Measurements from ENCODE around the gene PRR12. TPM values are rescaled to one million over a fixed set of nuclear protein-coding genes. Genes with fewer than 3 reads are reported as not detected.
"Not testable (repeated sequence)": the region's sequence is repeated elsewhere in the genome, so short reads cannot be mapped to it uniquely, and the experiment has no call there.

The PRR12 gene
- polyA plus RNA-seq, 4 donors: 2.4 to 18.4 (median 8.0) TPM

DNA sequence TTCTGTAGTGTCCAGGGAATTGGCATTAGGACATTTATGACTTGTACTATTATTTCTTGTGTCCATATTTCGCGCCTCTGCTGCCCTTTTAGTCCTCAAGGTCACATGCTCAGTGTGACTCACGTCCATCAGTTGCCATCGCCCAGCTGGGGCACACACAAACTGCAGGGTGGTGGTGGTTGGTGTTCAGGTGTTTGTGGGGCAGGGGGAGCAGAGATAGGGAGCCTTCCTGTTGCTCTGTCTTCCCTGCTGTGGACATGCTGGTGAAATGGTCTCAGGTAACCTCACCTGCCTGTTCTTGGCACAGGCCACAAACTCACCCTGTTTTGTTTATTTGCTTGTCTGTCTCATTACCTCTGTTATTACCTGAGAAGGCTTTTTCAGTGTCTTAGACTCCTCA lies 22.4 kb downstream of the PRR12 start:
- Histone ChIP-seq H3K4me3 (ENCODE audit: low read depth in 1 of 3, low read length in 3 of 3) (no peak overlapping the region), H3K36me3 (ENCODE audit: control insufficient read depth in 3 of 3, insufficient read depth in 2 of 3, low read depth in 1 of 3, low read length in 3 of 3) (peaks cover 10 to 92% (median 17%) of the 10 kb centered on the region in 3 donors), H3K27me3 (ENCODE audit: control insufficient read depth in 3 of 3, insufficient read depth in 3 of 3, low read length in 3 of 3) (no peaks in the 10 kb centered on the region), H3K4me1 (ENCODE audit: control insufficient read depth in 3 of 3, insufficient read depth in 2 of 3, low read depth in 1 of 3, low read length in 2 of 3) (peaks cover 0 to 4% (median 0%) of the 10 kb centered on the region in 3 donors), H3K9me3 (ENCODE audit: control insufficient read depth in 2 of 2, insufficient read depth in 1 of 2, low read depth in 1 of 2, low read length in 1 of 2) (peaks cover 0 to 7% of the 10 kb centered on the region in 2 donors), H3K27ac (ENCODE audit: low read depth in 1 of 3, low read length in 2 of 3) (no peak overlapping the region)
- no peak for FAIRE-seq
- WGBS, 3 donors: 65 to 82% (median 71%) methylated on average over 4 of the region's 4 CpGs
- no peak for DNase-seq

DNA sequence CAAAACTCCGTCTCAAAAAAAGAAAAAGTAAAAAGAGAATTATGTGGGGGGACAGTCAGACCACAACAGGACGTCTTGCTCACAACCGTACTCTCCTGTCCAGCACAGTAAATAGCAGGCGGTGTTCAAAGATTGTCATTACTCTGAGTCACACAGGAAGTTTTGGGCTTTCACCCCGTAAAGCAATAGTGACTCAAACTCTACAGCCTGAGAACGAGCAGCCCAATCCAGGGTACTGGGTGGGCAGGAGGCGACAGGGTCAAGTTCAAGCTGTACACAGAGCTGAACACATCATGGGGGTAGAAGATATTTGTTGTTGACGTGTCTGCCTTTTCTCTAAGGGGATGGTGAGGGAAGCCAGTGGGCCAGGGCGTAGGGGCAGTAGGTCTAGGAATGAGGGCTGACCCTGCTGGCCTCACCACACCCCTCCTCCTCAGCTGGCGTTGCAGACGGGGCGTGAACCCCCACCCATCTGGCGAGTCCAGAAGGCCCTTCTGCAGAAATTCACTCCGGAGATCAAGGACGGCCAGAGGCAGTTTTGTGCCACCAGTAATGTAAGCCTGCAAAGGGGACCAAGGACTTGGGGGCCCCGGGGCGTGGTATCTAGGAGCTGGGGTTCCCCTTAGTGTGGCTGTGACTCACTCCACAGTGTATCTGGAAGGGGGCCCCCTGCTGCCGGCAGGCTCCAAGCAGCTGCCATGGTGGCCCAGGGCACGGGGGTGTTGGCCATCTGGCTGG lies 23.3 kb downstream of the PRR12 start:
- H3K27ac ChIP-seq (ENCODE audit: low read depth in 1 of 3, low read length in 2 of 3): no peak overlapping the region
- no peak for FAIRE-seq
- WGBS, 3 donors: 75 to 81% (median 81%) methylated on average over 19 of the region's 19 CpGs

DNA sequence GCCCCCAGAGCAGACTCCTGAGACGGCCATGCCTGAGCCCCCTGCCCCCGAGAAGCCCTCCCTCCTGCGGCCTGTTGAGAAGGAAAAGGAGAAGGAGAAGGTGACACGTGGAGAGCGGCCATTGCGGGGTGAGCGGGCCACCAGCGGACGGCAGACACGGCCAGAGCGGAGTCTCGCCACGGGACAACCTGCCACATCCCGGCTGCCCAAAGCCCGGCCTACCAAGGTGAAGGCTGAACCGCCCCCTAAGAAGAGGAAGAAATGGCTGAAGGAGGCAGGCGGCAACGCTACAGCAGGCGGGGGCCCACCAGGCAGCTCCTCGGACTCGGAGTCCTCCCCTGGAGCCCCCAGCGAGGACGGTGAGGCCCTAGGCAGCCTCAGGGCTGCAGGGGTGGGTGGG lies 24.9 kb downstream of the PRR12 start:
- FAIRE-seq: no peak
- peaks cover 0 to 4% (median 0%) of the 10 kb centered on the region in 3 donors for H3K4me1 ChIP-seq (ENCODE audit: control insufficient read depth in 3 of 3, insufficient read depth in 2 of 3, low read depth in 1 of 3, low read length in 2 of 3)
- H3K36me3 ChIP-seq (ENCODE audit: control insufficient read depth in 3 of 3, insufficient read depth in 2 of 3, low read depth in 1 of 3, low read length in 3 of 3): peaks cover 7 to 93% (median 17%) of the 10 kb centered on the region in 3 donors
- H3K4me3 ChIP-seq (ENCODE audit: low read depth in 1 of 3, low read length in 3 of 3): no peak overlapping the region
- no peaks in the 10 kb centered on the region for H3K27me3 ChIP-seq (ENCODE audit: control insufficient read depth in 3 of 3, insufficient read depth in 3 of 3, low read length in 3 of 3)
- no peak overlapping the region for H3K27ac ChIP-seq (ENCODE audit: low read depth in 1 of 3, low read length in 2 of 3)
- WGBS, 3 donors: 96 to 98% (median 97%) methylated on average over 21 to 23 of the region's 23 CpGs
- peaks cover 0 to 7% of the 10 kb centered on the region in 2 donors for H3K9me3 ChIP-seq (ENCODE audit: control insufficient read depth in 2 of 2, insufficient read depth in 1 of 2, low read depth in 1 of 2, low read length in 1 of 2)
- DNase-seq: no peak

More for the DNA sequence above, 23.3 kb downstream of the PRR12 start:
- H3K4me3 ChIP-seq (ENCODE audit: low read depth in 1 of 3, low read length in 3 of 3): no peak overlapping the region
- no peaks in the 10 kb centered on the region for H3K27me3 ChIP-seq (ENCODE audit: control insufficient read depth in 3 of 3, insufficient read depth in 3 of 3, low read length in 3 of 3)
- H3K4me1 ChIP-seq (ENCODE audit: control insufficient read depth in 3 of 3, insufficient read depth in 2 of 3, low read depth in 1 of 3, low read length in 2 of 3): peaks cover 0 to 4% (median 0%) of the 10 kb centered on the region in 3 donors
- H3K36me3 ChIP-seq (ENCODE audit: control insufficient read depth in 3 of 3, insufficient read depth in 2 of 3, low read depth in 1 of 3, low read length in 3 of 3): peaks cover 8 to 92% (median 17%) of the 10 kb centered on the region in 3 donors
- H3K9me3 ChIP-seq (ENCODE audit: control insufficient read depth in 2 of 2, insufficient read depth in 1 of 2, low read depth in 1 of 2, low read length in 1 of 2): peaks cover 0 to 7% of the 10 kb centered on the region in 2 donors
- DNase-seq: no peak

DNA sequence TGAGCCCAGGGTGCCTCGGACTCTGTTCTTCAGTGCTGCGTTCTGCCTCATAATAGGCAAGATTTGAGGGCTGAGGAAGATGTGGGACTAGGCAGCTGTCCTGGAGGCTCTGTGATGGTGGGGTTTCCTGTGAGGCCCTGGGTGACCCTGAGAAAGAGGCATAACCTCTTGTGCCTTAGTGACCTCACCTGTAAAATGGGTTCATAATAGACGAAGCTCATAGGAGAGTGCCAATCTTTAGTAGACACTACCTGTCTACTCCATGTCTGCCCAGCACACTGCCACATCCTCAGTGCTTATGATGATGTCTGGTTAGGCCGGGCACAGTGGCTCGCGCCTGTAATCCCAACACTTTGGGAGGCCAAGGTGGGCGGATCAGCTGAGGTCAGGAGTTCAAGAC lies 25.6 kb downstream of the PRR12 start:
- no peak overlapping the region for H3K4me3 ChIP-seq (ENCODE audit: low read depth in 1 of 3, low read length in 3 of 3)
- 95 to 96% (median 96%) methylated on average over 7 of the region's 7 CpGs for WGBS, 3 donors

DNA sequence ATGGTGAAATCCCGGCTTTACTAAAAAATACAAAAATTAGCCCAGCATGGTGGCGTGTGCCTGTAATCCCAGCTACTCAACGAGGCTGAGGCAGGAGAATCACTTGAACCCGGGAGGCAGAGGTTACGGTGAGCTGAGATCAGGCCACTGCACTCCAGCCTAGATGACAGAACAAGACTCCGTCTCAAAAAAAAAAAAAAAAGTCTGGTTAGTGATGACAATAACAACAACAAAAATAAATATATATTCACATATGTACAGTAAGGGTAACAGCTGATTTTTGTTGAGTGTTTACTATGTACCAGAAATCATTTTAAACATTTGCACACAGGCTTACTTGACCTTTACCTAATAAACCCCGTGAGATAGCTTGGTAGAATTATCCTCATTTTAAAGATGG lies 26.0 kb downstream of the PRR12 start:
- Histone ChIP-seq H3K4me3 (ENCODE audit: low read depth in 1 of 3, low read length in 3 of 3) (no peak overlapping the region), H3K4me1 (ENCODE audit: control insufficient read depth in 3 of 3, insufficient read depth in 2 of 3, low read depth in 1 of 3, low read length in 2 of 3) (peaks cover 0 to 4% (median 0%) of the 10 kb centered on the region in 3 donors), H3K27ac (ENCODE audit: low read depth in 1 of 3, low read length in 2 of 3) (no peak overlapping the region), H3K36me3 (ENCODE audit: control insufficient read depth in 3 of 3, insufficient read depth in 2 of 3, low read depth in 1 of 3, low read length in 3 of 3) (peaks cover 10 to 96% (median 17%) of the 10 kb centered on the region in 3 donors), H3K9me3 (ENCODE audit: control insufficient read depth in 2 of 2, insufficient read depth in 1 of 2, low read depth in 1 of 2, low read length in 1 of 2) (peaks cover 0 to 7% of the 10 kb centered on the region in 2 donors), H3K27me3 (ENCODE audit: control insufficient read depth in 3 of 3, insufficient read depth in 3 of 3, low read length in 3 of 3) (no peaks in the 10 kb centered on the region)
- 90 to 95% (median 93%) methylated on average over 7 of the region's 7 CpGs for WGBS, 3 donors
- FAIRE-seq: no peak
- no peak for DNase-seq

More for the DNA sequence above, 25.6 kb downstream of the PRR12 start:
- DNase-seq: no peak
- Histone ChIP-seq H3K36me3 (ENCODE audit: control insufficient read depth in 3 of 3, insufficient read depth in 2 of 3, low read depth in 1 of 3, low read length in 3 of 3) (peaks cover 9 to 93% (median 17%) of the 10 kb centered on the region in 3 donors), H3K27me3 (ENCODE audit: control insufficient read depth in 3 of 3, insufficient read depth in 3 of 3, low read length in 3 of 3) (no peaks in the 10 kb centered on the region), H3K9me3 (ENCODE audit: control insufficient read depth in 2 of 2, insufficient read depth in 1 of 2, low read depth in 1 of 2, low read length in 1 of 2) (peaks cover 0 to 7% of the 10 kb centered on the region in 2 donors), H3K27ac (ENCODE audit: low read depth in 1 of 3, low read length in 2 of 3) (no peak overlapping the region), H3K4me1 (ENCODE audit: control insufficient read depth in 3 of 3, insufficient read depth in 2 of 3, low read depth in 1 of 3, low read length in 2 of 3) (peaks cover 0 to 4% (median 0%) of the 10 kb centered on the region in 3 donors)
- FAIRE-seq: no peak

DNA sequence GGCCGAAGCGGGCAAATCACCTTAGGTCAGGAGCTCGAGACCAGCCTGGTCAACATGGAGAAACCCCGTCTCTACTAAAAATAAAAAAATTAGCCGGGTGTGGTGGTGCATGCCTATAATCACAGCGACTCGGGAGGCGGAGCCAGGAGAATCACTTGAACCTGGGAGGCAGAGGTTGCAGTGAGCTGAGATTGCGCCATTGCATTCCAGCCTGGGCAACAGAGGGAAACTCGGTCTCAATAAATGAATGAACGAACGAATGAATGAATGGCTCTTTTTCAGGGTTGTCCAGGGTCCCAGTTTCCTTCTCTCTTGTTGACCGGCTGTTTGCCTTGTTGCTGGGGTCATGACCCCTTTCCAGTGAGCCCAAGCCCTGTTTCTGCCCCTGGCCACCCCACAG lies 26.9 kb downstream of the PRR12 start:
- H3K9me3 ChIP-seq (ENCODE audit: control insufficient read depth in 2 of 2, insufficient read depth in 1 of 2, low read depth in 1 of 2, low read length in 1 of 2); DNase-seq; H3K27me3 ChIP-seq (ENCODE audit: control insufficient read depth in 3 of 3, insufficient read depth in 3 of 3, low read length in 3 of 3); H3K4me3 ChIP-seq (ENCODE audit: low read depth in 1 of 3, low read length in 3 of 3); H3K4me1 ChIP-seq (ENCODE audit: control insufficient read depth in 3 of 3, insufficient read depth in 2 of 3, low read depth in 1 of 3, low read length in 2 of 3); FAIRE-seq; H3K27ac ChIP-seq (ENCODE audit: low read depth in 1 of 3, low read length in 2 of 3): not testable (repeated sequence)
- peaks cover 10 to 92% (median 17%) of the 10 kb centered on the region in 3 donors for H3K36me3 ChIP-seq (ENCODE audit: control insufficient read depth in 3 of 3, insufficient read depth in 2 of 3, low read depth in 1 of 3, low read length in 3 of 3)
- WGBS, 3 donors: 92 to 93% (median 92%) methylated on average over 13 of the region's 13 CpGs

DNA sequence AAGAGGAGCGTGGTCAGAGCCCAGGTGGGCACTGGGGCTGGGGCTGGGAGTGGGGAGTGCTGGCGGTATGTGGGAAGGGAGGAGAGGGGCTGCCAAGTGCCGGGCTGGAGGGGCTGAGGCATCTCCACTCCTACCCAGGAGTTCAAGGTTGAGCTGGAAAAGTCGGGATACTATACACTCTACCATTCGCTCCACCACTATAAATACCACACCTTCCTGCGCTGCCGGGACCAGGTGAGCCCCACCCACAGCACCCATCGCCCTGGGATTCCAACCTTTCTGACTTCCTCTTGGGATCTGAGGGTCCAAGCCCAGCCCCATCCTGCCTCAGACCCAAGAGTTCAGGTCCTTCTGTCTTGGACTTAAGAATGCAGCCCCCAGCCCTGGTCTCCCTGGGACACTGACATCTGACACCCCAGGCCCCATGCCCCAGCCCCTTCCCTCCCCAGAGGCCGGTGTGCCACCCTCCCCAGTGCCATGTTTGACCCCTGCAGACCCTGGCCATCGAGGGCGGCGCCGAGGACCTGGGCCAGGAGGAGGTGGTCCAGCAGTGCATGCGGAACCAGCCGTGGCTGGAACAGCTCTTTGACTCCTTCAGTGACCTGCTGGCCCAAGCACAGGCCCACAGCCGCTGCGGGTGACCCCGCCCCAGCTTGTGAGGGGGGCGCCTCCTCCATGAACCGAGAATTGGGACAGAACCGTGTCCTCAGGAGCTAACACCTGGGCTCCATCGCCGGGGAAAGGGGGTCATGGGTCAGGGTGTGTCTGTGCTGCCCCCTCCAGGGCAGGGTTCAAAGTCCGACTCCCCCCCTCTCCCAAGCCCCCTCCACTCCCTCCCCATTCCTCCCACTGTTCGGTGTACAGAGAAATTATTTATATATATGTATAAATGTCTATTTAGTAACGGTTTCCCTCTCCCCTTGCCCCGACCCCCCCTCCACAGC lies 34.3 kb downstream of the PRR12 start:
- Histone ChIP-seq H3K9me3 (ENCODE audit: control insufficient read depth in 2 of 2, insufficient read depth in 1 of 2, low read depth in 1 of 2, low read length in 1 of 2) (no peaks in the 10 kb centered on the region), H3K36me3 (ENCODE audit: control insufficient read depth in 3 of 3, insufficient read depth in 2 of 3, low read depth in 1 of 3, low read length in 3 of 3) (peaks cover 4 to 83% (median 20%) of the 10 kb centered on the region in 3 donors), H3K27me3 (ENCODE audit: control insufficient read depth in 3 of 3, insufficient read depth in 3 of 3, low read length in 3 of 3) (no peaks in the 10 kb centered on the region), H3K4me3 (ENCODE audit: low read depth in 1 of 3, low read length in 3 of 3) (no peak overlapping the region), H3K27ac (ENCODE audit: low read depth in 1 of 3, low read length in 2 of 3) (no peak overlapping the region), H3K4me1 (ENCODE audit: control insufficient read depth in 3 of 3, insufficient read depth in 2 of 3, low read depth in 1 of 3, low read length in 2 of 3) (no peaks in the 10 kb centered on the region)
- no peak for DNase-seq
- 76 to 80% (median 78%) methylated on average over 24 to 27 of the region's 27 CpGs for whole genome bisulfite sequencing, 3 donors
- FAIRE-seq: no peak

DNA sequence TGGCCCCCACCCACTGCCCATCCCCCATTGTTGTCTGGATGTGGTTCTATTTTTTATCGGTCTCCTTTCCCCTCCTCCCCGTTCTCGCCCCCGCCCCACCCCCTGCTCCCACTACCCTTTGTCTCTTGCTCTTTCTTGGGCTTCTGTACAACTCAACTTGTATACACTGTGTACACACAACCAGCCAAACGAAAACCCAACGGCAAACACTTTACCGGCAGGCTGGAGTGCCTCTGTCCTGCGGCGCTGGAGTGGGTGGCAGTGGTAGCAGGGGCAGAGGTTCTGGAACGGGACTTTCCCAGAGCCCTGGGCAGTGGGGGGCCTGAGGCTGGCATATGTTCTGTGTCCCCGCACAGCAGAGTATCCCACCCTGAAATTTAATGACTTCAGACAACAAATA lies 35.2 kb downstream of the PRR12 start:
- DNase-seq: no peak
- no peak for FAIRE-seq
- WGBS, 3 donors: 87 to 93% (median 87%) methylated on average over 11 of the region's 11 CpGs

More for the DNA sequence above, 35.2 kb downstream of the PRR12 start:
- peaks cover 0 to 7% (median 0%) of the 10 kb centered on the region in 3 donors for H3K4me1 ChIP-seq (ENCODE audit: control insufficient read depth in 3 of 3, insufficient read depth in 2 of 3, low read depth in 1 of 3, low read length in 2 of 3)
- H3K9me3 ChIP-seq (ENCODE audit: control insufficient read depth in 2 of 2, insufficient read depth in 1 of 2, low read depth in 1 of 2, low read length in 1 of 2): no peaks in the 10 kb centered on the region
- H3K27ac ChIP-seq (ENCODE audit: low read depth in 1 of 3, low read length in 2 of 3): no peak overlapping the region
- no peaks in the 10 kb centered on the region for H3K27me3 ChIP-seq (ENCODE audit: control insufficient read depth in 3 of 3, insufficient read depth in 3 of 3, low read length in 3 of 3)
- no peak overlapping the region for H3K4me3 ChIP-seq (ENCODE audit: low read depth in 1 of 3, low read length in 3 of 3)
- H3K36me3 ChIP-seq (ENCODE audit: control insufficient read depth in 3 of 3, insufficient read depth in 2 of 3, low read depth in 1 of 3, low read length in 3 of 3): peaks cover 4 to 77% (median 20%) of the 10 kb centered on the region in 3 donors
